Lower leg skin (tissue), 3 donors: ENCODE data around the gene DUSP22.

Experiments used
- POLR2A ChIP-seq, 2 donors: fragments of 450-650 bp; IDR thresholded peaks; one replicate each; pipeline ENCODE4 v1.6.1; 2016 to 2017; ENCODE audit warnings: antibody characterized with exemption in 2 of 2, mild to moderate bottlenecking in 1 of 2, moderate library complexity in 1 of 2
- TF ChIP-seq, protein P1 (sequence below), 3 donors: fragments of 450-650 bp; IDR thresholded peaks; one replicate each; pipeline ENCODE4 v1.5.1; 2016; ENCODE audit warnings: antibody characterized with exemption in 3 of 3, mild to moderate bottlenecking in 3 of 3, moderate library complexity in 2 of 3

GRCh38 chr6:388202-388903, 96.1 kb downstream of the DUSP22 start:
- TF ChIP-seq, protein P1, sequence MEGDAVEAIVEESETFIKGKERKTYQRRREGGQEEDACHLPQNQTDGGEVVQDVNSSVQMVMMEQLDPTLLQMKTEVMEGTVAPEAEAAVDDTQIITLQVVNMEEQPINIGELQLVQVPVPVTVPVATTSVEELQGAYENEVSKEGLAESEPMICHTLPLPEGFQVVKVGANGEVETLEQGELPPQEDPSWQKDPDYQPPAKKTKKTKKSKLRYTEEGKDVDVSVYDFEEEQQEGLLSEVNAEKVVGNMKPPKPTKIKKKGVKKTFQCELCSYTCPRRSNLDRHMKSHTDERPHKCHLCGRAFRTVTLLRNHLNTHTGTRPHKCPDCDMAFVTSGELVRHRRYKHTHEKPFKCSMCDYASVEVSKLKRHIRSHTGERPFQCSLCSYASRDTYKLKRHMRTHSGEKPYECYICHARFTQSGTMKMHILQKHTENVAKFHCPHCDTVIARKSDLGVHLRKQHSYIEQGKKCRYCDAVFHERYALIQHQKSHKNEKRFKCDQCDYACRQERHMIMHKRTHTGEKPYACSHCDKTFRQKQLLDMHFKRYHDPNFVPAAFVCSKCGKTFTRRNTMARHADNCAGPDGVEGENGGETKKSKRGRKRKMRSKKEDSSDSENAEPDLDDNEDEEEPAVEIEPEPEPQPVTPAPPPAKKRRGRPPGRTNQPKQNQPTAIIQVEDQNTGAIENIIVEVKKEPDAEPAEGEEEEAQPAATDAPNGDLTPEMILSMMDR (IDR thresholded peaks at IDR 0.05), result no peak
- no peak for TF ChIP-seq POLR2A (IDR thresholded peaks at IDR 0.05)
